GM12878 (cell line): Measurements from ENCODE around the gene PPP1R3F.

Experiments used
- BCL11A ChIP-seq: IDR thresholded peaks from 2 replicates; pipeline ENCODE4 v1.6.1; 2011; ENCODE audit warnings: low read depth, low read length
- BHLHE40 ChIP-seq, 2 experiments: fragments of 450-650 bp in 1 of 2; IDR thresholded peaks; 2 replicates each; pipeline ENCODE4 v1.6.1; 2011 to 2017; ENCODE audit warnings: low read depth in 2 of 2, borderline replicate concordance in 1 of 2, improper control_type of control experiment in 1 of 2, low read length in 1 of 2, mild to moderate bottlenecking in 1 of 2
- CTCF ChIP-seq, 3 experiments: IDR thresholded peaks in 2 of 3; conservative IDR thresholded peaks in 1 of 3; 2 replicates each; pipeline ENCODE4 v1.5.1; 2011; ENCODE audit warnings: low read depth in 3 of 3, low read length in 3 of 3, mild to moderate bottlenecking in 3 of 3, control low read depth in 2 of 3, moderate library complexity in 2 of 3, inconsistent platforms in 1 of 3, mixed read lengths in 1 of 3; ENCODE audit not compliant: control insufficient read depth in 2 of 3, insufficient read depth in 1 of 3; ENCODE audit errors: extremely low read depth in 1 of 3
- DPF2 ChIP-seq: fragments of 450-650 bp; IDR thresholded peaks from 2 replicates; pipeline ENCODE4 v1.6.1; 2017; ENCODE audit warnings: mild to moderate bottlenecking
- EED ChIP-seq: sonication (generic); IDR thresholded peaks from 2 replicates; pipeline ENCODE4 v1.6.1; 2016; ENCODE audit warnings: antibody characterized with exemption, low read depth
- EP300 ChIP-seq, 2 experiments: fragments of 150-350 bp in 1 of 2; IDR thresholded peaks; 2 replicates each; pipeline ENCODE4 v1.6.1; 2011 to 2012; ENCODE audit warnings: low read depth in 2 of 2, low read length in 2 of 2, borderline replicate concordance in 1 of 2, improper control_type of control experiment in 1 of 2, inconsistent platforms in 1 of 2; ENCODE audit not compliant: control insufficient read depth in 1 of 2
- EZH2 ChIP-seq: IDR thresholded peaks from 2 replicates; pipeline ENCODE4 v1.6.1; 2012; ENCODE audit warnings: low read depth, mild to moderate bottlenecking, control low read depth, inconsistent platforms, low read length, borderline replicate concordance; ENCODE audit not compliant: control insufficient read depth
- MTA3 ChIP-seq: IDR thresholded peaks from 2 replicates; pipeline ENCODE4 v1.6.1; 2012; ENCODE audit warnings: low read length, inconsistent platforms, borderline replicate concordance
- NKRF ChIP-seq: fragments of 450-650 bp; conservative IDR thresholded peaks from 2 replicates; pipeline ENCODE4 v1.6.1; 2017; ENCODE audit warnings: mild to moderate bottlenecking, moderate library complexity
- POLR2AphosphoS5 ChIP-seq: IDR thresholded peaks from 2 replicates; pipeline ENCODE4 v1.6.1; 2011; ENCODE audit warnings: mild to moderate bottlenecking, low read length, inconsistent platforms
- SREBF1 ChIP-seq: IDR thresholded peaks from 2 replicates; pipeline ENCODE4 v1.6.1; 2012; ENCODE audit warnings: mild to moderate bottlenecking, low read length
- YY1 ChIP-seq: IDR thresholded peaks from 2 replicates; pipeline ENCODE4 v1.6.1; 2011; ENCODE audit warnings: low read depth, mild to moderate bottlenecking, low read length
- TF ChIP-seq, protein P1 (sequence below): fragments of 450-650 bp; IDR thresholded peaks from 2 replicates; pipeline ENCODE4 v1.6.1; 2017; ENCODE audit warnings: mild to moderate bottlenecking

DNA sequence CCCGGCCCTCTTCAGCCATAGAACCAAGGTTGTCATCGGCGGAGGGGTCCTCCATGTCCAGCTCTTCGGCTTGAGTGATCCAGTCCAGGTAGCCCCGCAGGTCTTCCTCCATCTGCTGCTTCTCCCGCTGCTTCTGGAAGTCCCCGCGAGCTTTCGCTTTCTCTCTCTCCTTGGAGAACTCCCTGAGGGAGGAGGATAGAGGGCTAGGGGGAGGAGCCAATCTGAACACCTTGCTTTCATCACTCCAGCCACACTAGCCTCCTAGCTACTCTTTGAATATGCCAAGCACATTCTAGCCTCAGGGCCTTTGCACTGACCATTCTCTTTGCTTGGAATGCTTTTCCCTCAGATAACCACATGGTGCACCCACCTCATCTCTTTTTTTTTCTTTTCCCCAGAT lies 42.6 kb upstream of the PPP1R3F start:
- TF ChIP-seq, protein P1, sequence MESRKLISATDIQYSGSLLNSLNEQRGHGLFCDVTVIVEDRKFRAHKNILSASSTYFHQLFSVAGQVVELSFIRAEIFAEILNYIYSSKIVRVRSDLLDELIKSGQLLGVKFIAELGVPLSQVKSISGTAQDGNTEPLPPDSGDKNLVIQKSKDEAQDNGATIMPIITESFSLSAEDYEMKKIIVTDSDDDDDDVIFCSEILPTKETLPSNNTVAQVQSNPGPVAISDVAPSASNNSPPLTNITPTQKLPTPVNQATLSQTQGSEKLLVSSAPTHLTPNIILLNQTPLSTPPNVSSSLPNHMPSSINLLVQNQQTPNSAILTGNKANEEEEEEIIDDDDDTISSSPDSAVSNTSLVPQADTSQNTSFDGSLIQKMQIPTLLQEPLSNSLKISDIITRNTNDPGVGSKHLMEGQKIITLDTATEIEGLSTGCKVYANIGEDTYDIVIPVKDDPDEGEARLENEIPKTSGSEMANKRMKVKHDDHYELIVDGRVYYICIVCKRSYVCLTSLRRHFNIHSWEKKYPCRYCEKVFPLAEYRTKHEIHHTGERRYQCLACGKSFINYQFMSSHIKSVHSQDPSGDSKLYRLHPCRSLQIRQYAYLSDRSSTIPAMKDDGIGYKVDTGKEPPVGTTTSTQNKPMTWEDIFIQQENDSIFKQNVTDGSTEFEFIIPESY, result no peak
- TF ChIP-seq YY1, result no peak
- no peak for TF ChIP-seq CTCF (IDR thresholded peaks at IDR 0.05 in 2 of 3, conservative IDR thresholded peaks at IDR 0.05 in 1 of 3; ENCODE audit: control insufficient read depth in 2 of 3, extremely low read depth in 1 of 3, insufficient read depth in 1 of 3, low read depth in 3 of 3, low read length in 3 of 3)
- TF ChIP-seq MTA3, result no peak
- no peak for TF ChIP-seq BHLHE40 (IDR thresholded peaks at IDR 0.05; ENCODE audit: borderline replicate concordance in 1 of 2, low read depth in 2 of 2, low read length in 1 of 2)
- TF ChIP-seq DPF2, result no peak
- TF ChIP-seq SREBF1, result no peak
- TF ChIP-seq NKRF, result no peak
- no peak for TF ChIP-seq POLR2AphosphoS5
- TF ChIP-seq EZH2, result no peak
- TF ChIP-seq BCL11A, result no peak
- no peak for TF ChIP-seq EED
- TF ChIP-seq EP300 (IDR thresholded peaks at IDR 0.05; ENCODE audit: borderline replicate concordance in 1 of 2, control insufficient read depth in 1 of 2, low read depth in 2 of 2, low read length in 2 of 2), result no peak
